ENCODE results near the gene THSD4. TPM values are rescaled to one million over a fixed set of nuclear protein-coding genes. Genes with fewer than 3 reads are reported as not detected.

Gene THSD4
- total and polyA plus RNA-seq, 2 of the 8 experiments (the other 6 are each of a cell fraction or from before 2014, with no cell fraction given) = 2.5 to 6.2 TPM

GRCh38 chr15:71430782-71431181 is 315.5 kb downstream of the THSD4 start:
- no peak overlapping the region for H3K4me2 ChIP-seq (ENCODE audit: insufficient read depth in 1 of 2, low read depth in 2 of 2, low read length in 2 of 2)
- no peaks in the 10 kb centered on the region for H3K23me2 ChIP-seq (ENCODE audit: low read depth, low read length)
- ChIA-PET POLR2A (ENCODE audit: partially characterized antibody) (no interaction called here), CTCF (ENCODE audit: partially characterized antibody) (interaction anchor here (0.8 to 3.0 kb wide), 5 partner anchors 10 to 235 kb away, joined by 3 to 8 read pairs (median 3); no protein-coding TSS in a partner anchor)
- H3K36me3 ChIP-seq (ENCODE audit: control insufficient read depth in 2 of 4, insufficient read depth in 4 of 4, low read length in 3 of 4) = no peaks in the 10 kb centered on the region
- no peak overlapping the region for H3K14ac ChIP-seq (ENCODE audit: insufficient read length)
- no peak overlapping the region for H2BK20ac ChIP-seq (ENCODE audit: low read length)
- H3K4ac ChIP-seq (replicated peaks; ENCODE audit: insufficient read length, low read depth, low read length) = no peak overlapping the region
- H2BK5ac ChIP-seq (ENCODE audit: low read depth, low read length) = no peak overlapping the region
- no peaks in the 10 kb centered on the region for H3K79me2 ChIP-seq (ENCODE audit: control insufficient read depth in 1 of 2, insufficient read depth in 2 of 2, low read length in 2 of 2)
- no peak overlapping the region for H2BK15ac ChIP-seq (ENCODE audit: low read length)
- TF ChIP-seq SUZ12 (IDR thresholded peaks at IDR 0.05; ENCODE audit: low read length) (no peak), CHD1 (IDR thresholded peaks at IDR 0.05; ENCODE audit: low read depth, low read length) (no peak), CEBPB (IDR thresholded peaks at IDR 0.05; ENCODE audit: low read depth, low read length) (no peak), RFX5 (IDR thresholded peaks at IDR 0.05; ENCODE audit: borderline replicate concordance, low read depth, low read length) (no peak)
- no peak for DNase-seq (ENCODE audit: low read depth in 1 of 2, low spot score in 2 of 2)
- no peak overlapping the region for H3K27ac ChIP-seq (ENCODE audit: low read depth, low read length)
- no peak overlapping the region for H3K9ac ChIP-seq (replicated peaks in 1 of 4; ENCODE audit: extremely low read depth in 1 of 4, low read depth in 3 of 4, low read length in 3 of 4)
- no peak overlapping the region for H3K4me3 ChIP-seq (ENCODE audit: extremely low read depth in 1 of 4, insufficient read depth in 2 of 4, low read depth in 3 of 4, low read length in 4 of 4)
- H2BK12ac ChIP-seq (ENCODE audit: low read depth, low read length) = no peak overlapping the region
- H2AK5ac ChIP-seq (ENCODE audit: low read depth, low read length) = no peak overlapping the region
- WGBS, 2 experiments (ENCODE audit: extremely low coverage in 1 of 2, insufficient coverage in 1 of 2, insufficient read length in 1 of 2, insufficient replicate concordance in 2 of 2, low coverage in 1 of 2, low lambda C conversion rate in 2 of 2, missing lambda C conversion rate in 1 of 2) = 86% methylated on average over 2 of the region's 2 CpGs; no CpG with 5 or more reads in 1 of the 2 experiments
- no peak overlapping the region for H4K8ac ChIP-seq (ENCODE audit: extremely low read depth, insufficient read depth, low read length)
- H3K4me1 ChIP-seq (replicated peaks in 1 of 4; ENCODE audit: control insufficient read depth in 3 of 4, insufficient read depth in 4 of 4, low read length in 3 of 4) = peaks cover 0 to 6% (median 2%) of the 10 kb centered on the region in 4 experiments; a peak in 2 of 7 replicates
- H2BK120ac ChIP-seq (replicated peaks; ENCODE audit: low read depth, low read length) = no peak overlapping the region
- H2AFZ ChIP-seq (ENCODE audit: low read length) = no peak overlapping the region
- no peak overlapping the region for H4K5ac ChIP-seq (ENCODE audit: insufficient read length, low read depth, low read length)
- H3K18ac ChIP-seq (ENCODE audit: extremely low read depth, low read length) = no peak overlapping the region
- no peaks in the 10 kb centered on the region for H4K20me1 ChIP-seq (replicated peaks in 1 of 2; ENCODE audit: control insufficient read depth in 1 of 2, insufficient read depth in 2 of 2, low read length in 2 of 2)
- no peak overlapping the region for H3K56ac ChIP-seq (replicated peaks; ENCODE audit: insufficient read length, low read depth, low read length)
- no peaks in the 10 kb centered on the region for H3K79me1 ChIP-seq (ENCODE audit: low read depth, low read length)
- FAIRE-seq = peak; percentile 7
- H3K23ac ChIP-seq (ENCODE audit: insufficient read length) = no peak overlapping the region
- H4K91ac ChIP-seq (replicated peaks; ENCODE audit: insufficient read length, low read length) = no peak overlapping the region
- no peaks in the 10 kb centered on the region for H3K27me3 ChIP-seq (replicated peaks in 1 of 4; ENCODE audit: control insufficient read depth in 3 of 4, extremely low read depth in 1 of 4, insufficient read depth in 3 of 4, low read length in 3 of 4)
- H3K9me3 ChIP-seq (ENCODE audit: insufficient read depth in 2 of 2, low read depth in 1 of 2, low read length in 1 of 2) = no peaks in the 10 kb centered on the region

All from H1 (cell line).